Motor neuron (in vitro differentiated cells): ENCODE data around the gene BRD8. TPM values are rescaled to one million over a fixed set of nuclear protein-coding genes. Genes with fewer than 3 reads are reported as not detected.
A peak's percentile ranks its signal among the peaks of the same experiment; 100 is the strongest.
"Not testable (repeated sequence)": the region's sequence is repeated elsewhere in the genome, so short reads cannot be mapped to it uniquely, and the experiment has no call there.

Source experiments
- ATAC-seq, 8 experiments: fragments of 200-7000 bp; cut with Tn5 transposase; replicated peaks in 6 of 8; 2 replicates each; pipeline ENCODE4 v1.8.0; 2021; ENCODE audit warnings: mild to moderate bottlenecking in 8 of 8, moderate library complexity in 8 of 8
- H3K27ac ChIP-seq, 2 donors: fragments of 250-450 bp; sonication (Bioruptor Pico); 2 replicates each; pipeline ENCODE4 v1.9.0; 2021; ENCODE audit warnings: antibody characterized with exemption in 2 of 2, mild to moderate bottlenecking in 2 of 2, moderate library complexity in 1 of 2
- H3K4me1 ChIP-seq, 2 donors: fragments of 250-450 bp; sonication (Bioruptor Pico); replicated peaks in 1 of 2; 2 replicates each; pipeline ENCODE4 v1.6.1; 2021; ENCODE audit warnings: antibody characterized with exemption in 2 of 2, mild to moderate bottlenecking in 2 of 2, moderate library complexity in 1 of 2
- H3K4me3 ChIP-seq, 5 donors: fragments of 250-450 bp; sonication (Bioruptor Pico); 2 replicates each; pipeline ENCODE4 v1.9.0; 2021; ENCODE audit warnings: antibody characterized with exemption in 5 of 5, mild to moderate bottlenecking in 5 of 5, moderate library complexity in 4 of 5
- WGBS, 10 experiments: fragments of 450-650 bp; shearing (Covaris generic); methylation state at CpG; one replicate each; pipeline ENCODE4 v1.0.0; 2022; 5-methylcytosine and 5-hydroxymethylcytosine counted together
- in situ Hi-C, 9 experiments: fragments of 400-800 bp; cut with MboI; loops; one replicate each; pipeline ENCODE4 v1.15.0; 2021; ENCODE audit warnings: low sequenced_read_pairs in 9 of 9, low pct_unique_long_range_greater_than_20kb in 2 of 9; ENCODE audit not compliant: unreplicated experiment in 9 of 9
- total RNA-seq, 8 experiments: library from RNA; unstranded; fragments of 300-600 nt; gene quantifications; 2 replicates each; pipeline versions ENCODE4 v1.2.3 to v1.2.4, GENCODE V29; 2022

The BRD8 gene
- total RNA-seq, 8 experiments from 2014 or later, result 32.7 to 130 (median 43.5) TPM

DNA sequence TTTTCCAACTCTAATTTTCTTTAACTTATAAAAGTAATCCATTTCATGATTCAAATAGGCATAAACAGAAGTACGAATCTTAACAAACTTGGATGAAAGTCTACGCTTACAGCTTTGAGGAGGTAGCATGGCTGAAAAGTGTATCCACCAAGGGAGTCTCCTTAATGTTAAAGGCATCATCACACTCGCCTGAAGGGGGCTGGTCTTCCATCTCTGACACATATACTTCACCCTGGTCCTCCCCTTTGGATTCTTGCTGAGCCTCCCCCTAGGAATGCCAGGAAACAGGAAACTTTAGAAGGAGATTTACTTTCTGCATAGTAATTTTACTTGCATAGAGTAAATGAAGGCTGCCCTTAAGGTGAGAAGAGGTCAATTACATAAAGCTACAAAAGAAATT is 28.9 kb downstream of the BRD8 start:
- 0 to 100% (median 32%) methylated on average over 1 to 3 of the region's 3 CpGs; no CpG with 5 or more reads in 1 of the 10 experiments for WGBS, 10 experiments
- Histone ChIP-seq H3K27ac (no peak overlapping the region), H3K4me1 (no peaks in the 10 kb centered on the region), H3K4me3 (no peak overlapping the region)
- in situ Hi-C loops, result loop anchor here in 6 of 9 experiments (25.0 kb wide), 3 partner anchors 362 to 512 kb away; partner anchors contain the start of gene HNRNPA0 (in 2 of the 6)
- ATAC-seq, result peak in 2 of 8 experiments; percentile 48 to 50

DNA sequence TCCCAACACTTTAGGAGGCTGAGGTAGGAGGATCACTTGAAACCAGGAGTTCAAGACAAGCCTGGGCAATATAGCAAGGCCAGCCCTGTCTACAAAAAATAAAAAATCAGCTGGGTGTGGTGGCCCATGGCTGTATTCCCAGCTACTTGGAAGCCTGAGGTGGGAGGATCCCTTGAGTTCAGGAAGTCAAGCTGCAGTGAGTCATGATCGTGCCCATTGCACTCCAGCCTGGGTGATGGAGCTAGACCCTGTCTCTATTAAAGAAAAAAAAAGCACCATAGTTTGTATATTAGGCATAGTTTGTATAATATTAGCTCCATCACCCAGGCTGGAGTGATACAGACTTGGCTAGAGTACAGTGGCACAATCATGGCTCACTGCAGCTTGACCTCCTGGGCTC is 29.6 kb downstream of the BRD8 start:
- WGBS, 10 experiments, result 67 to 83% methylated on average over 1 of the region's 1 CpG; no CpG with 5 or more reads in 8 of the 10 experiments
- no peak overlapping the region for H3K27ac ChIP-seq
- H3K4me3 ChIP-seq, result no peak overlapping the region
- in situ Hi-C loops, result loop anchor here in 6 of 9 experiments (25.0 kb wide), 3 partner anchors 362 to 512 kb away; partner anchors contain the start of gene HNRNPA0 (in 2 of the 6)
- no peaks in the 10 kb centered on the region for H3K4me1 ChIP-seq
- peak in 3 of 8 experiments; percentile 70 to 93 (median 91) for ATAC-seq

DNA sequence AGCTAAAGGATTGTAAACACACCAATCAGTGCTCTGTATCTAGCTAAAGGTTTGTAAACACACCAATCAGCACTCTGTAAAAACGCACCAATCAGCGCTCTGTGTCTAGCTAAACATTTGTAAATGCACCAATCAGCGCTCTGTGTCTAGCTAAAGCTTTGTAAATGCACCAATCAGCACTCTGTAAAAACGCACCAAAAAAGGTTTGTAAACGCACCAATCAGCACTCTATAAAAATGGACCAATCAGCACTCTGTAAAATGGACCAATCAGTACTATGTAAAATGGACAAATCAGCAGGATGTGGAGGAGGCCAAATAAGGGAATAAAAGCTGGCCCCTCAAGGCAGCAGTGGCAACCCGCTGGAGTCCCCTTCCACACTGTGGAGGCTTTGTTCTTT is 34.9 kb downstream of the BRD8 start:
- in situ Hi-C loops, result loop anchor here in 6 of 9 experiments (25.0 kb wide), 3 partner anchors 356 to 506 kb away; partner anchors contain the start of gene HNRNPA0 (in 2 of the 6)
- H3K27ac ChIP-seq, ATAC-seq, H3K4me3 ChIP-seq, H3K4me1 ChIP-seq: not testable (repeated sequence)
- 67 to 100% (median 90%) methylated on average over 1 to 4 of the region's 6 CpGs; no CpG with 5 or more reads in 2 of the 10 experiments for WGBS, 10 experiments

DNA sequence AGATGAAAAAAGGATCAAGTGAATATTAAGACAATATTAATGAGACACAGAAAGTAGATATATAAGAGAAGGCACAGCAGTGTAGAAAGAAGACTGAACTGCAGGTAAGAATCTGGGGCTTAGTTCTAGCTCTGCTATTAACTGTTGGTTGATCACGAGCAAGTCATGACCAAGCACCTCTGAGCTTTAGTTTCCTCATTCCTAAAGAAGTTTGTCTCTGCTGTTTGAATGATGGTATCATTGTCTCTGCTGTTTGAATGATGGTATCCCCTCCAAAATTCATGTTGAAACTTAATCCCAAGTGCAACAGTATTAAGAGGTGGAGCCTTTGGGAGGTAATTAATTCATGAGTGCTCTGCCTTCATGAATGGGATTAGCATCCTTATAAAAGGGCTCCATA is 36.7 kb downstream of the BRD8 start:
- peaks cover 0 to 7% of the 10 kb centered on the region in 2 donors for H3K4me1 ChIP-seq
- WGBS, 10 experiments, result 0 to 80% (median 61%) methylated on average over 1 of the region's 1 CpG; no CpG with 5 or more reads in 2 of the 10 experiments
- H3K4me3 ChIP-seq, result no peak overlapping the region
- H3K27ac ChIP-seq, result no peak overlapping the region
- in situ Hi-C loops, result loop anchor here in 6 of 9 experiments (25.0 kb wide), 3 partner anchors 354 to 504 kb away; partner anchors contain the start of gene HNRNPA0 (in 2 of the 6)
- no peak for ATAC-seq

DNA sequence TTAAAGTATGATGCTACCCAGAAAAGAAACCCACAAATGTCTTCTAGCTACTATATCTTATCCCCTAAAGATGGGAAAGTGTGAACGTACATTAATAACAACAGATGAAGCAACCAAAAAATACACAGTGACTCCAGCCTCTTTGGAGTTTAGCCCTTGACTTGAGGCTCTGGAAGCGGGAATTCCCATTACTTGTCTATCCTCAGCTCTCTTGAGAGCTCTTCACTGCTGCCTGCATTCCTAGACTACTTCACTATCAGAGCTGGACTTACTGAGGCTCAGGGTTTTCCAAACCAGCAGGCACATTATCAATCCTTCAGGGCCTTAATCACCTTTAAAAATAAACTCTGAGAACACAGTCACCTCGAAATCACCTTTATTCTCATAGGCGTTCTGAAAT is 38.2 kb downstream of the BRD8 start:
- 10 to 100% (median 72%) methylated on average over 1 to 4 of the region's 4 CpGs; no CpG with 5 or more reads in 1 of the 10 experiments for WGBS, 10 experiments
- in situ Hi-C loops, result loop anchor here in 6 of 9 experiments (25.0 kb wide), 3 partner anchors 353 to 503 kb away; partner anchors contain the start of gene HNRNPA0 (in 2 of the 6)

DNA sequence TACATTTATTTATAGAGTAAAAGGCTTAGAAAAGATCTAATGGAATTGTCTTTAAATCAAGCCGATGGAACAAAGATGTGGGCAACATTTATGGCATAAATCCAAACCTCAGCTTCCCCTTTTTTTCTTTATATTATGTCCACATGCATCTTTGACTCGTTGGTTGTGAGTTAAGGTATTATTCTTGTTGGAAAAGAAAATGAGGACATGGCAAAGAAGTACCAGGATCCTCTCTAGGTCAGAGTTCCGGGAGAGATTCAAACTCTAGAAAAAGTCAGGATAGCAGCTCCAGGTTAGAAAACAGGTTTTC is 38.7 kb downstream of the BRD8 start:
- H3K27ac ChIP-seq, result no peak overlapping the region
- in situ Hi-C loops, result loop anchor here in 6 of 9 experiments (10.0 to 25.0 kb wide), 4 partner anchors 65 to 502 kb away; partner anchors contain the start of gene HNRNPA0 (in 2 of the 6)
- H3K4me1 ChIP-seq, result peaks cover 0 to 7% of the 10 kb centered on the region in 2 donors
- peak overlapping the region in 4 of 5 donors; percentile 49 to 66 (median 60) for H3K4me3 ChIP-seq
- ATAC-seq, result no peak
- WGBS, 10 experiments, result 30 to 100% (median 65%) methylated on average over 1 to 3 of the region's 3 CpGs; no CpG with 5 or more reads in 1 of the 10 experiments

More for the DNA sequence above, 38.2 kb downstream of the BRD8 start:
- no peak for ATAC-seq
- peaks cover 0 to 7% of the 10 kb centered on the region in 2 donors for H3K4me1 ChIP-seq
- H3K27ac ChIP-seq, result no peak overlapping the region
- H3K4me3 ChIP-seq, result no peak overlapping the region

DNA sequence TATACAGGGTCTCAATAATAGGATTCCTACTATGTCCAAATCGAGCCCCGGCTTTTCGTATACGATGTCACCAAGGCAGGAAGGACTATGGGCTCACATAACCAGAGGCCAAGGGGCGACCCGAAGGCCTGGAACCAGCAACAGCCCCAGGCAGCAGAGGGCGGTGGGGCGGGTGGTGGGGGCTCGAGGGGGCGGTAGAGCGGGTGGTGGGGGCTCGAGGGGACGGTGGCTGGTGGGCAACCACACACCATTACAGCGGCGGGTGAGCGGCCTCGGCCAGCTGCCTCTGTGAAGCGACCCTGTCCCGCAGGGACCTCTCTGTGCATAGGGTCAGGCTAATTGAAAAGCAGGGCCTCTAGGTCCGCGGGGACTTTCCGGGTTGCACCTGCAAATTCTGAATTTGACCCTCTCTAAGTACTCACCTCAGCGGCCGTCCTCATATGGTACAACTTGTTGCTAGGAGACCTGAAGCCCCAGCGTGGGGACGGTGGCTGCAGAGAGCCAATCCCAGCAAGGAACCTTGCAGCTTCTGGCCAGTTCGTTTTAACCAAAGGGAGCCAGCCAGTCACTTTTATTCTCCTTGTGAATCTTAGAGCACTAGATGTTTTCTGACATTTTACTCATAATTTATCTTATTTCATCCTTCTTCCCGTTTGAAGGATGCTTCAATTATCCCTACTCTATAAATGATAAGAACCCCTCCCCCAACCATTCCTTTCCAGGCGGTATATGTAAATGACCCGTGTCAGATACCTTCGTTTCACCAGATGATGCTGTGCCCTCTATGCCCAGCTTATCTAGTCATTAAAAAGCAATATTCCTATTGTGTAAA is 39.3 kb downstream of the BRD8 start, which contains the start of gene NME5:
Gene NME5 (minus strand): TSS at position 480 of the 832 bp plus-strand sequence. CDS start 648 bp downstream, outside the sequence.
- H3K4me1 ChIP-seq, result peaks cover 0 to 7% of the 10 kb centered on the region in 2 donors
- in situ Hi-C loops, result loop anchor here in 6 of 9 experiments (10.0 to 25.0 kb wide), 4 partner anchors 64 to 502 kb away; partner anchors contain the start of gene HNRNPA0 (in 2 of the 6)
- 0 to 27% (median 7%) methylated on average over 2 to 11 of the region's 31 CpGs; no CpG with 5 or more reads in 3 of the 10 experiments for WGBS, 10 experiments
- H3K4me3 ChIP-seq, result peak within 1 kb of the TSS; percentile 49 to 67 (median 65)
- no peak within 1 kb of the TSS for H3K27ac ChIP-seq
- ATAC-seq, result peak in 7 of 8 experiments; percentile 87 to 99 (median 99)

DNA sequence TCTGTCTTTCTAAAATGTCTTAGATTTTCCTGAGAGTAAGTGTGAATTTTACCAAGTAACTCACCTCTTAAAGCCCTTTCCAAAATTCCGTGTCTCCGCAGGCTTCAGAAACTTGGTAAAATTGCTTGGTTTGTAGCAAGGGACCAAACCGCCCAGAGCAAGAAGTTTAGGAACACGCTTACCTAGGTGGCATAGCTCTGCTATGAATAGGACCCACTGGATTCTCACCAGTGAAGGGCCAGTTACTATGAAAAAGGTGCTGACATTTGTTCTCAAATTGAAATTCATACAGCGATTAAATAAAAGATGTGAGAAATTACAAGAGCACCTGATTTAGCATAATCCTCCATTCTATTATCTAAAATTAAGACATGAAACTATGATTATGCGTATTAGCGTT is 45.9 kb downstream of the BRD8 start:
- in situ Hi-C loops, result loop anchor here in 6 of 9 experiments (10.0 to 25.0 kb wide), 4 partner anchors 58 to 495 kb away; partner anchors contain the start of gene HNRNPA0 (in 2 of the 6)
- Histone ChIP-seq H3K27ac (no peak overlapping the region), H3K4me1 (no peaks in the 10 kb centered on the region), H3K4me3 (no peak overlapping the region)
- WGBS, 10 experiments, result 63 to 100% (median 95%) methylated on average over 3 to 7 of the region's 7 CpGs
- no peak for ATAC-seq

DNA sequence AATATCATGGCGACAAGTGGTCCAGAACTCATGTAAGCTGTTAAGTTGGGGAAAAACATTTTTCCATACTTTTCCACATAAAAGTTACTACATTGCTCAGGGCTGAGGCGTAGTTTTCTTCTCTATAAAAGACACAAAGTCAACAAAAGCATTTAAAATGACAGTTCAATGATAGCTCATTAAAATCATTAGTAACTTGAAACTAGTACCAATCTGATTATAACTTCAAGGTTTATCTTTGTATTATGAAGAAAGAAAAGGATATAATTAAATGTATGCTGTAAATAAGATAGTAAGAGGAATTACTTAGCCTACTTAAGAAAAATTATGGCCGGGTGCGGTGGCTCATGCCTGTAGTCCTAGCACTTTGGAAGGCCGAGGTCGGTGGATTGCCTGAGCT is 49.1 kb downstream of the BRD8 start:
- ATAC-seq, result no peak
- Histone ChIP-seq H3K4me1 (no peaks in the 10 kb centered on the region), H3K4me3 (no peak overlapping the region), H3K27ac (no peak overlapping the region)
- WGBS, 10 experiments, result 60 to 100% (median 93%) methylated on average over 1 to 6 of the region's 6 CpGs
- in situ Hi-C loops, result loop anchor here in 6 of 9 experiments (25.0 kb wide), 3 partner anchors 342 to 492 kb away; partner anchors contain the start of gene HNRNPA0 (in 2 of the 6)

DNA sequence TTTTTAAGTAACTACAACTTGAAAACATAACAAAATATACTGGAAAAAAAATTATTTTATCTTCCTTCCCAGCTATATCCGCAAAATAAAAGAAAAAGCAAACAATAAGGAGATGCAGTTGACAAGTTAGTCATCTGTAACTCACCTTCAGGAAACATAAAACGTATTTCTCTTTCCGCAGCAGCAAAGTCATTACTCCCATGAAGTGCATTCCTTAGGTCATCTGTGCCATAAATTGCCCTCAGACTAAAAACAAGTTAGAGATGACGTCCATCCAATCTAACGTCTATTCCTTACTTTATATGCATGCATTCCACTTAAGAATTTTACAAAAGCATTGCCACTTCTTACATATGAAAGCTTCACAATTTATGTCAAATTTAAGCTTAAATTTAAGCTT is 50.1 kb downstream of the BRD8 start:
- 10 to 84% (median 77%) methylated on average over 2 to 5 of the region's 5 CpGs; no CpG with 5 or more reads in 1 of the 10 experiments for WGBS, 10 experiments
- no peak overlapping the region for H3K27ac ChIP-seq
- no peak for ATAC-seq
- no peaks in the 10 kb centered on the region for H3K4me1 ChIP-seq
- H3K4me3 ChIP-seq, result no peak overlapping the region
- in situ Hi-C loops, result loop anchor here in 6 of 9 experiments (25.0 kb wide), 3 partner anchors 341 to 491 kb away; partner anchors contain the start of gene HNRNPA0 (in 2 of the 6)

DNA sequence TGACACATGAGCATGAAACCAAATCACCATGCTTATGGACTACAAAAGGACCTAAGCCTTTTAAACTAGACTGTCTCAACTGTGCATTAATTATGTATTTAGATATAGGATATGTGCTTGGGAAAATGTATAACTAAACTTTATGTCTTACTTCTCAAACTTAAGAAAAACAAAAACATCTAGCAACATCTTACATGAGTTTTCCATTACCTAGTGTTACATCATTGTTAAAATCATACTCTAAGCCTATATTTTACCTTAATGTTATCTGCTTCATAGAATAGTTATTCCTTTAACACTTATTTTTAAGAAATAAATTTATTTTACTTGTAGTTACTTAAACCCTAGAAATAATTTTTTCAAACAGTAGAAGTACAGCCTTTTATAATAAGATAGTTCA is 63.2 kb downstream of the BRD8 start:
- H3K4me1 ChIP-seq, result peaks cover 0 to 1% of the 10 kb centered on the region in 2 donors
- no peak overlapping the region for H3K27ac ChIP-seq
- no peak overlapping the region for H3K4me3 ChIP-seq
- ATAC-seq, result no peak
- in situ Hi-C loops, result no loop called here

DNA sequence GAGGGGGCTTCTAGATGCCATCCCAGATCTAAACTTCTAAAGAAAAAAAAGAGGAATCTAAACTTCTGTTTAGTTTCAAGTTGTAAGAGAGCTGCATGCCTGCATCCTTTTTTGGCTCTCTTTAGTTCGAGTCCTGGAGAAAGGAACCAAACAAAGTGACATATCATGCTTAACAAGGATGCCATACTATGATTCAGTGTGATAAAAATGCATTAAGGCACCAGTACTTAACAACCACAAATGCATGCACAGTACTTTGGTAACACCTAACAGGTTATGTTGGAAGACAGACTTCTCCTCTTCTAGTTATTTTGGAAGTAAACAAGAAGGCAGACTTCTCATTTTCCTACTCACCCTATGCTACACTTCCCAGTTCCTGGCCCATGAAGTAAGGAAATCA is 66.5 kb downstream of the BRD8 start:
- Histone ChIP-seq H3K4me3 (no peak overlapping the region), H3K4me1 (peaks cover 0 to 5% of the 10 kb centered on the region in 2 donors), H3K27ac (no peak overlapping the region)
- in situ Hi-C loops, result no loop called here
- 0 to 100% (median 80%) methylated on average over 1 of the region's 1 CpG; no CpG with 5 or more reads in 3 of the 10 experiments for WGBS, 10 experiments
- ATAC-seq, result no peak

DNA sequence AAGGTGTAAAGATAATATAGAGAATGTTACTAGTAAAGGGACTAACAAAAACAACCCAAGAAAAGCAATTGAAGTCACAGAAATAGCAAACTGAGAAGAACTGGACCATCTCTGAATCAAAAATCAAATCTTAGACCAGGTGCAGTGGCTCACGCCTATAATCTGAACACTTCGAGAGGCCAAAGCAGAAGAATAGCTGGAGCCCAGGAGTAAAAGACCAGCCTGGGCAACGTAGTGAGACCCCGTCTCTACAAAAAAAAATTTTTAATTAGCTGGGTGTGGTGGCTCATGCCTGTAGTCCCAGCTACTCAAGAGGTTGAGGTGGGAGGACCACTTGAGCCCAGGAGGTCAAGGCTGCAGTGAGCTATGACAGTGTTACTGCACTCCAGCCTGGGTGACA is 67.2 kb downstream of the BRD8 start:
- in situ Hi-C loops, result no loop called here
- Histone ChIP-seq H3K4me1 (peaks cover 0 to 5% of the 10 kb centered on the region in 2 donors), H3K4me3 (no peak overlapping the region), H3K27ac (no peak overlapping the region)
- no peak for ATAC-seq
- 17 to 100% (median 70%) methylated on average over 2 to 4 of the region's 4 CpGs; no CpG with 5 or more reads in 2 of the 10 experiments for WGBS, 10 experiments
